B cell (primary cell): ENCODE measurements around the gene AP2M1. TPM values are rescaled to one million over a fixed set of nuclear protein-coding genes. Genes with fewer than 3 reads are reported as not detected.

ENCODE experiments used
- ATAC-seq: fragments of 200-7000 bp; cut with Tn5 transposase; one replicate; pipeline ENCODE4 v1.10.0; 2021; ENCODE audit warnings: low read depth, mild to moderate bottlenecking, moderate number of reproducible peaks, moderate library complexity
- CTCF ChIA-PET: fragments of 350-600 bp; sonication (Branson Sonifier 250); formaldehyde crosslinking; loops from one replicate; lab custom pipeline; 2021; ENCODE audit warnings: antibody characterized with exemption, inconsistent platforms; lab: Charles Lee
- POLR2A ChIA-PET: fragments of 350-600 bp; sonication (Branson Sonifier 250); formaldehyde crosslinking; loops from one replicate; lab custom pipeline; 2021; ENCODE audit warnings: antibody characterized with exemption; lab: Charles Lee
- DNase-seq: peaks from one replicate; pipeline ENCODE4 v3.0.0; 2013
- H2AFZ ChIP-seq: 2 replicates; pipeline ENCODE4 v1.6.1; 2012; ENCODE audit warnings: mild to moderate bottlenecking, low read depth, low read length; ENCODE audit not compliant: insufficient read depth, poor library complexity, severe bottlenecking
- H3K27ac ChIP-seq, 2 donors: 1 replicate in 1 of 2; 2 replicates in 1 of 2; pipeline ENCODE4 v1.5.1; 2012 to 2013; ENCODE audit warnings: low read length in 2 of 2, mild to moderate bottlenecking in 2 of 2, moderate library complexity in 1 of 2
- H3K27me3 ChIP-seq, 4 experiments: fragments of 200-600 bp in 1 of 4; sonication (generic) in 1 of 4; replicated peaks in 1 of 4; 1 replicate in 2 of 4; 2 replicates in 2 of 4; pipeline versions ENCODE4 v1.6.1 to v1.7.0; 2013 to 2016; ENCODE audit warnings: low read length in 3 of 4, mild to moderate bottlenecking in 2 of 4, mixed read lengths in 1 of 4, moderate library complexity in 1 of 4; ENCODE audit not compliant: insufficient read depth in 4 of 4, control insufficient read depth in 3 of 4; ENCODE audit errors: control extremely low read depth in 1 of 4
- H3K36me3 ChIP-seq, 2 experiments: replicated peaks in 1 of 2; 1 replicate in 1 of 2; 2 replicates in 1 of 2; pipeline versions ENCODE4 v1.6.1 to v1.7.1; 2013; ENCODE audit warnings: low read length in 1 of 2; ENCODE audit not compliant: insufficient read depth in 2 of 2, control insufficient read depth in 1 of 2; ENCODE audit errors: control extremely low read depth in 1 of 2, extremely low read depth in 1 of 2
- H3K4me1 ChIP-seq, 2 donors: fragments of 200-600 bp in 1 of 2; sonication (generic) in 1 of 2; 1 replicate in 1 of 2; 2 replicates in 1 of 2; pipeline versions ENCODE4 v1.5.1 to v1.6.1; 2013 to 2017; ENCODE audit warnings: low read length in 2 of 2; ENCODE audit not compliant: control insufficient read depth in 2 of 2, insufficient read depth in 2 of 2
- H3K4me2 ChIP-seq: replicated peaks from 2 replicates; pipeline ENCODE3; 2012; ENCODE audit warnings: mild to moderate bottlenecking, low read depth, low read length; ENCODE audit not compliant: poor library complexity, severe bottlenecking
- H3K4me3 ChIP-seq, 5 experiments: fragments of 200-600 bp in 1 of 5; sonication (generic) in 1 of 5; 1 replicate in 3 of 5; 2 replicates in 2 of 5; pipeline versions ENCODE4 v1.5.1 to v1.7.0; 2011 to 2016; ENCODE audit warnings: low read length in 4 of 5, mild to moderate bottlenecking in 4 of 5, low read depth in 2 of 5, control low read depth in 1 of 5, moderate library complexity in 1 of 5; ENCODE audit not compliant: insufficient read depth in 1 of 5; ENCODE audit errors: control extremely low read depth in 1 of 5, extremely low read depth in 1 of 5
- H3K79me2 ChIP-seq: fragments of 200-600 bp; sonication (generic); one replicate; pipeline ENCODE4 v1.6.0; 2016; ENCODE audit warnings: low read length; ENCODE audit not compliant: control insufficient read depth, insufficient read depth
- H3K9ac ChIP-seq: fragments of 200-600 bp; sonication (generic); 2 replicates; pipeline ENCODE4 v1.6.1; 2017; ENCODE audit warnings: mild to moderate bottlenecking, low read length, moderate library complexity
- H3K9me3 ChIP-seq, 3 donors: one replicate each; pipeline versions ENCODE4 v1.6.1 to v1.7.1; 2013; ENCODE audit warnings: low read length in 2 of 3; ENCODE audit not compliant: control insufficient read depth in 2 of 3, insufficient read depth in 1 of 3; ENCODE audit errors: control extremely low read depth in 1 of 3
- H4K20me1 ChIP-seq: 2 replicates; pipeline ENCODE4 v1.6.0; 2012; ENCODE audit warnings: mild to moderate bottlenecking, low read length; ENCODE audit not compliant: insufficient read depth, control insufficient read depth, poor library complexity, severe bottlenecking
- H3K27ac Mint-ChIP-seq: one replicate; pipeline ENCODE4 v1.8.0; 2021; ENCODE audit warnings: mixed read lengths
- H3K27me3 Mint-ChIP-seq: one replicate; pipeline ENCODE4 v1.8.0; 2021; ENCODE audit warnings: mixed read lengths
- H3K4me1 Mint-ChIP-seq: one replicate; pipeline ENCODE4 v1.8.0; 2021; ENCODE audit warnings: mixed read lengths
- H3K4me3 Mint-ChIP-seq: one replicate; pipeline ENCODE4 v1.8.0; 2021; ENCODE audit warnings: mixed read lengths
- H3K9me3 Mint-ChIP-seq: one replicate; pipeline ENCODE4 v1.8.0; 2022; ENCODE audit warnings: mixed read lengths; ENCODE audit not compliant: insufficient read depth
- CTCF ChIP-seq: fragments of 200-600 bp; IDR thresholded peaks from one replicate; pipeline ENCODE4 v1.8.0; 2022; ENCODE audit warnings: antibody characterized with exemption, mild to moderate bottlenecking
- EZH2 ChIP-seq: IDR thresholded peaks from 2 replicates; pipeline ENCODE4 v1.6.1; 2012; ENCODE audit warnings: borderline replicate concordance, low read depth, mild to moderate bottlenecking, moderate library complexity, low read length; ENCODE audit not compliant: insufficient read depth, poor library complexity, severe bottlenecking
- WGBS: methylation state at CpG from one replicate; pipeline ENCODE4 v1.1.5; 2013; ENCODE audit warnings: missing lambda C conversion rate; ENCODE audit not compliant: insufficient coverage; 5-methylcytosine and 5-hydroxymethylcytosine counted together
- intact Hi-C: fragments of 100-400 bp; cut with micrococcal nuclease; formaldehyde crosslinking; loops from one replicate; pipeline ENCODE4 v1.10.0; 2022
- polyA plus RNA-seq: library from polyadenylated mRNA; depleted of rRNA; stranded (reverse); fragments of >200 nt; gene quantifications from 2 replicates; pipeline ENCODE4 v1.2.3, GENCODE V29; 2012
- total RNA-seq, 2 donors: library from RNA; stranded (reverse); fragments of 120-200 nt in 1 of 2; gene quantifications; 1 replicate in 1 of 2; 2 replicates in 1 of 2; pipeline versions ENCODE4 v1.2.3 to v1.2.4, GENCODE V29; 2013 to 2022

The AP2M1 gene
- total and polyA plus RNA-seq, 2 donors (not counting 1 experiment from before 2014, with no cell fraction given), result 171 to 207 TPM

GRCh38 chr3:184133840-184134745 is 40.6 kb upstream of the AP2M1 start:
- ATAC-seq (no peak), DNase-seq (peak; percentile 53)
- no peaks in the 10 kb centered on the region for H3K9me3 ChIP-seq
- ChIA-PET CTCF (interaction anchor here (1.1 to 2.0 kb wide), 9 partner anchors 10 to 427 kb away, joined by 3 to 6 read pairs (median 3); partner anchors contain the start of genes EEF1AKMT4, EPHB3 and PARL), POLR2A (interaction anchor here (0.6 to 1.8 kb wide), 6 partner anchors 20 to 678 kb away, joined by 3 to 5 read pairs (median 4); partner anchors contain the start of genes AP2M1 and DVL3)
- H3K4me1 ChIP-seq, result peaks cover 15 to 19% of the 10 kb centered on the region in 2 donors
- H3K27ac Mint-ChIP-seq, result peak overlapping the region; percentile 95
- intact Hi-C loops, result loop anchor here (2.0 kb wide), 2 partner anchors 165 to 249 kb away; partner anchors contain the start of genes PARL and PSMD2
- peak overlapping the region; percentile 95 for H3K4me2 ChIP-seq
- 0% methylated on average over 31 of the region's 37 CpGs for WGBS
- no peaks in the 10 kb centered on the region for H3K36me3 ChIP-seq
- no peaks in the 10 kb centered on the region for H3K27me3 ChIP-seq
- H3K9me3 Mint-ChIP-seq, result no peaks in the 10 kb centered on the region
- H4K20me1 ChIP-seq, result no peaks in the 10 kb centered on the region
- peak overlapping the region; percentile 78 to 86 for H3K27ac ChIP-seq
- H2AFZ ChIP-seq, result peak overlapping the region; percentile 99
- H3K4me1 Mint-ChIP-seq, result peaks cover 37% of the 10 kb centered on the region
- H3K79me2 ChIP-seq, result peaks cover 29% of the 10 kb centered on the region
- no peak for TF ChIP-seq CTCF
- no peak for TF ChIP-seq EZH2
- H3K27me3 Mint-ChIP-seq, result no peaks in the 10 kb centered on the region
- peak overlapping the region; percentile 76 for H3K9ac ChIP-seq
- peak overlapping the region; percentile 92 to 99 (median 95) for H3K4me3 ChIP-seq
- H3K4me3 Mint-ChIP-seq, result peak overlapping the region; percentile 94
